GM12878 (cell line): ENCODE data around the gene SASH3. TPM values are rescaled to one million over a fixed set of nuclear protein-coding genes. Genes with fewer than 3 reads are reported as not detected.

Source experiments
- ATAC-seq: fragments of 200-7000 bp; cut with Tn5 transposase; 3 replicates; pipeline ENCODE4 v1.9.1; 2020; ENCODE audit warnings: mild to moderate bottlenecking, moderate library complexity
- BruUV-seq: library from RNA; stranded (reverse); fragments of 400-500 nt; replicated peaks from 2 replicates; lab custom pipeline; 2021; lab: Mats Ljungman, UMichigan
- CTCF ChIA-PET: fragments of 300-600 bp; sonication (Branson Sonifier 250); formaldehyde crosslinking; extraction: SDS; loops from one replicate; lab custom pipeline; 2021; ENCODE audit warnings: inconsistent platforms; lab: Yijun Ruan, JAX
- POLR2A ChIA-PET: fragments of 350-600 bp; formaldehyde crosslinking; extraction: SDS; loops from one replicate; lab custom pipeline; 2021; ENCODE audit warnings: inconsistent platforms; lab: Charles Lee
- RAD21 ChIA-PET: fragments of 300-600 bp; sonication (Branson Sonifier 250); formaldehyde crosslinking; loops from one replicate; lab custom pipeline; 2023; ENCODE audit warnings: antibody characterized with exemption; ENCODE audit not compliant: unreplicated experiment; lab: Charles Lee
- SMC1A ChIA-PET: fragments of 300-600 bp; sonication (Branson Sonifier 250); formaldehyde crosslinking; loops from one replicate; lab custom pipeline; 2023; ENCODE audit not compliant: unreplicated experiment, uncharacterized antibody; lab: Charles Lee
- DNase-seq: peaks from one replicate; pipeline ENCODE4 v3.0.0-alpha.2; 2011; ENCODE audit warnings: low read depth, low spot score
- FAIRE-seq: peaks from 3 replicates; lab custom pipeline; 2011; peaks lifted over from hg19 to GRCh38; lab: Jason Lieb, UNC
- H2AFZ ChIP-seq: 2 replicates; pipeline ENCODE4 v1.6.0; 2011; ENCODE audit warnings: low read depth, low read length, control low read depth; ENCODE audit not compliant: control insufficient read depth
- H3K27ac ChIP-seq: 2 replicates; pipeline ENCODE4 v1.5.1; 2011; ENCODE audit warnings: control low read depth; ENCODE audit not compliant: control insufficient read depth, insufficient read depth
- H3K27me3 ChIP-seq, 2 experiments: replicated peaks in 1 of 2; 2 replicates each; pipeline versions ENCODE4 v1.6.0 to v1.6.1; 2011; ENCODE audit warnings: low read length in 1 of 2; ENCODE audit not compliant: control insufficient read depth in 2 of 2, insufficient read depth in 2 of 2
- H3K36me3 ChIP-seq, 2 experiments: 2 replicates each; pipeline ENCODE4 v1.5.1; 2011; ENCODE audit warnings: low read length in 1 of 2; ENCODE audit not compliant: control insufficient read depth in 2 of 2, insufficient read depth in 2 of 2
- H3K4me1 ChIP-seq: 2 replicates; pipeline ENCODE4 v1.6.1; 2011; ENCODE audit warnings: mild to moderate bottlenecking, low read length, moderate library complexity, mixed read lengths; ENCODE audit not compliant: control insufficient read depth, insufficient read depth
- H3K4me2 ChIP-seq: 2 replicates; pipeline ENCODE4 v1.6.0; 2011; ENCODE audit warnings: control low read depth; ENCODE audit not compliant: control insufficient read depth, insufficient read depth
- H3K4me3 ChIP-seq: fragments of 200-600 bp; sonication (generic); 2 replicates; pipeline ENCODE4 v1.5.1; 2016
- H3K79me2 ChIP-seq: 2 replicates; pipeline ENCODE4 v1.6.0; 2011; ENCODE audit warnings: low read length; ENCODE audit not compliant: control insufficient read depth, insufficient read depth
- H3K9ac ChIP-seq: 2 replicates; pipeline ENCODE4 v1.8.0; 2011; ENCODE audit warnings: low read length, control low read depth, mixed read lengths; ENCODE audit not compliant: control insufficient read depth, insufficient read depth
- H3K9me3 ChIP-seq: replicated peaks from 3 replicates; pipeline ENCODE4 v1.5.1; 2011; ENCODE audit warnings: mild to moderate bottlenecking, low read length; ENCODE audit not compliant: control insufficient read depth, insufficient read depth
- H4K20me1 ChIP-seq: 2 replicates; pipeline ENCODE4 v1.6.0; 2011; ENCODE audit not compliant: control insufficient read depth, insufficient read depth
- ATF3 ChIP-seq: IDR thresholded peaks from 2 replicates; pipeline ENCODE4 v1.6.1; 2011; ENCODE audit warnings: low read depth, mild to moderate bottlenecking, low read length, moderate library complexity, borderline replicate concordance; ENCODE audit errors: extremely low read depth
- CHD4 ChIP-seq: fragments of 200-600 bp; sonication (generic); IDR thresholded peaks from 2 replicates; pipeline ENCODE4 v1.6.1; 2016; ENCODE audit warnings: mild to moderate bottlenecking
- PAX5 ChIP-seq: IDR thresholded peaks from 2 replicates; pipeline ENCODE4 v1.6.1; 2011; ENCODE audit warnings: low read depth, low read length, borderline replicate concordance
- POLR2AphosphoS2 ChIP-seq: IDR thresholded peaks from 2 replicates; pipeline ENCODE4 v1.6.1; 2011; ENCODE audit warnings: low read depth, mild to moderate bottlenecking, low read length, improper control_type of control experiment, moderate library complexity
- SMARCA5 ChIP-seq: fragments of 450-650 bp; IDR thresholded peaks from 2 replicates; pipeline ENCODE4 v1.6.1; 2017; ENCODE audit warnings: mild to moderate bottlenecking
- SPI1 ChIP-seq: IDR thresholded peaks from 2 replicates; pipeline ENCODE4 v1.6.1; 2011; ENCODE audit warnings: low read depth, mild to moderate bottlenecking, low read length, moderate library complexity, borderline replicate concordance; ENCODE audit not compliant: insufficient read depth
- SUPT20H ChIP-seq: IDR thresholded peaks from 2 replicates; pipeline ENCODE4 v1.6.1; 2011; ENCODE audit warnings: low read depth, mild to moderate bottlenecking, low read length, moderate library complexity, borderline replicate concordance; ENCODE audit not compliant: control insufficient read depth
- TARDBP ChIP-seq: IDR thresholded peaks from 2 replicates; pipeline ENCODE4 v1.6.1; 2016; ENCODE audit warnings: borderline replicate concordance
- WRNIP1 ChIP-seq: IDR thresholded peaks from 2 replicates; pipeline ENCODE4 v1.6.1; 2011; ENCODE audit warnings: low read depth, low read length, improper control_type of control experiment, borderline replicate concordance
- ZBTB4 ChIP-seq: fragments of 450-650 bp; formaldehyde crosslinking; IDR thresholded peaks from 2 replicates; pipeline ENCODE4 v1.4.0; 2022; ENCODE audit warnings: mild to moderate bottlenecking, moderate library complexity
- ZBTB40 ChIP-seq: fragments of 450-650 bp; IDR thresholded peaks from 2 replicates; pipeline ENCODE4 v1.6.1; 2016; ENCODE audit warnings: mild to moderate bottlenecking, moderate library complexity, borderline replicate concordance
- ZNF217 ChIP-seq: fragments of 450-650 bp; IDR thresholded peaks from 2 replicates; pipeline ENCODE4 v1.6.1; 2017; ENCODE audit warnings: antibody characterized with exemption, mild to moderate bottlenecking
- WGBS: methylation state at CpG from one replicate; pipeline ENCODE4 v1.1.6; 2016; ENCODE audit warnings: low lambda C conversion rate; ENCODE audit not compliant: insufficient replicate concordance, insufficient coverage; ENCODE audit errors: missing lambda C conversion rate; 5-methylcytosine and 5-hydroxymethylcytosine counted together
- in situ Hi-C: fragments of 300-500 bp; cut with MboI; formaldehyde crosslinking; loops from 9 replicates; pipeline ENCODE4 v1.14.3; 2018; ENCODE audit warnings: mixed read lengths
- intact Hi-C: fragments of 100-400 bp; cut with micrococcal nuclease; formaldehyde crosslinking; loops from one replicate; pipeline ENCODE4 v1.14.2; 2022; ENCODE audit not compliant: unreplicated experiment
- polyA plus RNA-seq, 11 experiments: library from polyadenylated mRNA; depleted of rRNA in 4 of 11; unstranded in 6 of 11; stranded (reverse) in 5 of 11; fragments of >200 nt; fragmentation: Nextera tagmentation in 4 of 11; fragmentation: Illumina TruSeq in 1 of 11; extraction: Ambion mirVana in 4 of 11; extraction: Trizol in 1 of 11; gene quantifications; 1 replicate in 1 of 11; 2 replicates in 10 of 11; pipeline versions ENCODE4 v1.2.1 to v1.2.3, GENCODE V29; 2011 to 2016; ENCODE audit warnings: inconsistent platforms in 2 of 11, missing spikeins in 2 of 11, low read depth in 1 of 11
- total RNA-seq, 4 experiments: library from RNA; depleted of rRNA in 3 of 4; stranded (reverse); fragments of >200 nt in 3 of 4; fragmentation: Illumina TruSeq in 1 of 4; extraction: Trizol in 1 of 4; gene quantifications; 2 replicates each; pipeline versions ENCODE4 v1.2.1 to v1.2.3, GENCODE V29; 2013 to 2021

SASH3 gene
- total and polyA plus RNA-seq, 10 of the 15 experiments (the other 5 are each of a cell fraction or from before 2014, with no cell fraction given), result 23.1 to 233 (median 160) TPM

- Histone ChIP-seq H3K36me3 (no peaks in the 10 kb centered on the region; a peak in 1 of 4 replicates), H3K27ac (no peak overlapping the region), H3K79me2 (no peaks in the 10 kb centered on the region), H2AFZ (no peak overlapping the region), H3K9ac (no peak overlapping the region), H3K27me3 (no peaks in the 10 kb centered on the region; a peak in 1 of 4 replicates), H3K4me1 (no peaks in the 10 kb centered on the region), H3K4me2 (no peak overlapping the region), H3K9me3 (no peaks in the 10 kb centered on the region), H4K20me1 (no peaks in the 10 kb centered on the region), H3K4me3 (no peak overlapping the region)
- no TSS peak for BruUV-seq
- 67% methylated on average over 4 of the region's 4 CpGs for WGBS
- CTCF ChIA-PET, result interaction anchor here (0.8 to 3.5 kb wide), 6 partner anchors 52 to 188 kb away, joined by 3 to 80 read pairs (median 20); no protein-coding TSS in a partner anchor
- POLR2A ChIA-PET, result no interaction called here
- in situ Hi-C loops (no loop called here), intact Hi-C loops (loop anchor here (5.0 to 10.0 kb wide), 2 partner anchors 97 to 240 kb away; no protein-coding TSS in a partner anchor)
- DNase-seq (no peak), ATAC-seq (no peak), FAIRE-seq (no peak)
- SMC1A ChIA-PET, result interaction anchor here (0.6 to 3.8 kb wide), 9 partner anchors 27 to 221 kb away, joined by 3 to 27 read pairs (median 5); no protein-coding TSS in a partner anchor
- RAD21 ChIA-PET, result interaction anchor here (1.6 to 2.5 kb wide), 2 partner anchors 69 to 189 kb away, joined by 6 to 29 read pairs; no protein-coding TSS in a partner anchor
- TF ChIP-seq CHD4 (no peak), SPI1 (no peak), PAX5 (no peak), ZBTB4 (CRISPR knock-in tag) (no peak), POLR2AphosphoS2 (no peak), WRNIP1 (no peak), ZBTB40 (no peak), SUPT20H (no peak), SMARCA5 (no peak), ZNF217 (no peak), ATF3 (no peak), TARDBP (no peak)
These were observed 44.9 kb downstream of the SASH3 start for GRCh38 chrX:129824620-129825019.
